Pancreas (tissue), 10 donors: Measurements from ENCODE around the gene SPTLC3. TPM values are rescaled to one million over a fixed set of nuclear protein-coding genes. Genes with fewer than 3 reads are reported as not detected.

ENCODE experiments used
- ATAC-seq, 4 donors: fragments of 200-7000 bp; cut with Tn5 transposase; one replicate each; pipeline versions ENCODE4 v1.8.0 to v1.9.1; 2020; ENCODE audit warnings: mild to moderate bottlenecking in 4 of 4, moderate library complexity in 4 of 4
- DNase-seq, 6 donors: peaks; one replicate each; pipeline ENCODE4 v3.0.0-alpha.2; 2020
- FAIRE-seq: peaks from 2 replicates; lab custom pipeline; 2012; peaks lifted over from hg19 to GRCh38; lab: Jason Lieb, UNC
- H3K27ac ChIP-seq, 4 donors: fragments of 200-600 bp; sonication (generic); 1 replicate in 3 of 4; 2 replicates in 1 of 4; pipeline versions ENCODE4 v1.5.0 to v1.8.0; 2020
- H3K27me3 ChIP-seq, 4 donors: fragments of 200-600 bp; one replicate each; pipeline ENCODE4 v1.8.0; 2021
- H3K36me3 ChIP-seq, 3 donors: fragments of 200-600 bp; sonication (generic) in 1 of 3; one replicate each; pipeline versions ENCODE4 v1.5.0 to v1.8.0; 2020 to 2021
- H3K4me1 ChIP-seq, 3 donors: fragments of 200-600 bp; one replicate each; pipeline ENCODE4 v1.8.0; 2021
- H3K4me3 ChIP-seq, 4 donors: fragments of 200-600 bp; sonication (generic) in 2 of 4; one replicate each; pipeline versions ENCODE4 v1.5.0 to v1.8.0; 2020 to 2021
- H3K9me3 ChIP-seq, 4 donors: fragments of 200-600 bp; one replicate each; pipeline ENCODE4 v1.8.0; 2021
- CTCF ChIP-seq, 4 donors: fragments of 200-600 bp; sonication (generic) in 3 of 4; IDR thresholded peaks; one replicate each; pipeline versions ENCODE4 v1.5.0 to v1.8.0; 2021; ENCODE audit warnings: antibody characterized with exemption in 4 of 4
- WGBS, 2 donors: extraction: QIAGEN DNeasy Blood & Tissue Kit; methylation state at CpG; one replicate each; pipeline ENCODE4 v1.1.7; 2013; 5-methylcytosine and 5-hydroxymethylcytosine counted together
- intact Hi-C, 3 donors: fragments of 100-400 bp; cut with DNase I; formaldehyde crosslinking; loops; one replicate each; pipeline versions ENCODE4 v1.11.1 to v1.14.2; 2022
- polyA plus RNA-seq, 2 donors: library from polyadenylated mRNA; stranded (reverse); fragments of 200-250 nt; gene quantifications; one replicate each; pipeline ENCODE4 v1.2.3, GENCODE V29; 2013
- total RNA-seq, 6 donors: library from RNA; stranded (reverse); fragmentation: NEBNext Ultra II Directional in 4 of 6; extraction: Animal tissue kit (Norgen Biotek cat#: 25700) in 4 of 6; gene quantifications; one replicate each; pipeline versions ENCODE4 v1.2.1 to v1.2.4, GENCODE V29; 2021 to 2023
- donor health status: healthy with polysubstance abuse.
- donor health status: DM: no; HTN: no; CAD: no; lungs with moderate emphysema.
- donor health status: DM: no; HTN: no; CAD: no.
- donor health status: control.
- donor health status: control.
- donor health status: Bipolar disorder and iron deficiency.
- donor health status: DM: yes; HTN: yes; CAD: no.
- donor health status: DM: no; HTN: no; CAD: no.
- donor health status: DM: no; HTN: no; CAD: no.
- donor health status: DM: yes; HTN: yes; CAD: no.

Gene SPTLC3
- total and polyA plus RNA-seq, 8 donors: 1.5 to 9.3 (median 4.4) TPM

- intact Hi-C loops: loop anchor here in 1 of 3 donors (5.0 to 10.0 kb wide), 2 partner anchors 187 to 435 kb away; no protein-coding TSS in a partner anchor
- DNase-seq (no peak), FAIRE-seq (no peak), ATAC-seq (no peak)
- TF ChIP-seq CTCF (IDR thresholded peaks at IDR 0.05): no peak
- no peak overlapping the region for H3K4me3 ChIP-seq
- H3K27me3 ChIP-seq: no peaks in the 10 kb centered on the region
- H3K9me3 ChIP-seq: no peaks in the 10 kb centered on the region
- WGBS, 2 donors: 83 to 85% methylated on average over 4 of the region's 4 CpGs
- no peak overlapping the region for H3K27ac ChIP-seq
- no peaks in the 10 kb centered on the region for H3K36me3 ChIP-seq
- no peaks in the 10 kb centered on the region for H3K4me1 ChIP-seq
Measured at GRCh38 chr20:13109658-13110057, 100.9 kb downstream of the SPTLC3 start.

DNA sequence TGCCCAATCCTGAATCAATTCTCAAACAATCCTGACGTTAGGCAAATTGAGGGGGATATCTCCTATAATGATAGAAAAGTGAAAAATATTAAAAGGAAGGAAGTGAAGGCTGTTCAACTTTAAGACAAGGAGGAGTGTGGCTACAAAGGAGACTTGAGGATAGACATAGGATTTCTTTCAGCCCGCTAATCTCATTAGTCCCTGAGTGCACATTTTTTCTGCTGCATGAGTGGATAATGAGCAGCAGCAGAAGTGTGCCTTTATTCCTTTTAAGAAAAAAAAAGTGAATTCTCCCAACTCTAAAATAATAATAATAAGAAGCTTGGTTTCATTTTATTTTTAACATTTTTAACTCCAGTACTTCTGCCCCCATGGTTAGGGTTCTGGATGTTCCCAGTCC lies 102.0 kb downstream of the SPTLC3 start:
- intact Hi-C loops: loop anchor here in 1 of 3 donors (10.0 kb wide), 1 partner anchor 434 kb away; no protein-coding TSS in a partner anchor
- no peak for TF ChIP-seq CTCF (IDR thresholded peaks at IDR 0.05)
- Histone ChIP-seq H3K4me3 (no peak overlapping the region), H3K36me3 (no peaks in the 10 kb centered on the region), H3K9me3 (no peaks in the 10 kb centered on the region), H3K4me1 (no peaks in the 10 kb centered on the region), H3K27me3 (no peaks in the 10 kb centered on the region), H3K27ac (no peak overlapping the region)
- 87 to 90% methylated on average over 2 of the region's 2 CpGs for WGBS, 2 donors
- FAIRE-seq (no peak), DNase-seq (no peak), ATAC-seq (no peak)

- Histone ChIP-seq H3K4me3 (no peak overlapping the region), H3K27ac (no peak overlapping the region), H3K27me3 (no peaks in the 10 kb centered on the region), H3K36me3 (no peaks in the 10 kb centered on the region), H3K9me3 (no peaks in the 10 kb centered on the region), H3K4me1 (no peaks in the 10 kb centered on the region)
- no peak for FAIRE-seq
- intact Hi-C loops: loop anchor here in 1 of 3 donors (10.0 kb wide), 1 partner anchor 433 kb away; no protein-coding TSS in a partner anchor
- peak; percentile 73 to 94 (median 80) for ATAC-seq
- peak in 1 of 6 donors; percentile 22 for DNase-seq
- no peak for TF ChIP-seq CTCF (IDR thresholded peaks at IDR 0.05)
- WGBS, 2 donors: 16 to 19% methylated on average over 5 of the region's 5 CpGs
Measured at GRCh38 chr20:13111249-13111911, 102.6 kb downstream of the SPTLC3 start.

DNA sequence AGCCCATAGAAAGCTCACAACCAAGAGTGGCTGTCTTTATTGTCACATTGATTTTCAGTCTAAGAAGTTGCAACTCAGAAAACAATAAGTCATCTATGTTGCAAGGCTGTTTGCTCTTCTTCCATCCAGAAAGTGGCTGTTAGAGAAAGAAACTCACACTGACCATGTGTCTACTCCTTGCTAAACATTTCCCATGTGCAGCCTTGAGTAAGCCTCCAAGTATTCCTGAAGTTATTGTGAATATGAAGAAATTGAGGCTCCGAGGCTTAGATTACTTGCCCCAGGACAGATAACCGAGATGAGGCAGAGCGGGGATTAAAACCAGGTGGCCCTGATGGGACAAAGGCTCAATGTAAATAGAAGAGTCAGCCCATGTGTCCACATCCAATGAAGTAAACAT lies 105.0 kb downstream of the SPTLC3 start:
- H3K27ac ChIP-seq: no peak overlapping the region
- no peaks in the 10 kb centered on the region for H3K4me1 ChIP-seq
- H3K36me3 ChIP-seq: no peaks in the 10 kb centered on the region
- 95 to 96% methylated on average over 3 of the region's 3 CpGs for WGBS, 2 donors
- FAIRE-seq: no peak
- no peak overlapping the region for H3K4me3 ChIP-seq
- no peaks in the 10 kb centered on the region for H3K27me3 ChIP-seq
- intact Hi-C loops: loop anchor here in 1 of 3 donors (10.0 kb wide), 1 partner anchor 431 kb away; no protein-coding TSS in a partner anchor
- no peak for TF ChIP-seq CTCF (IDR thresholded peaks at IDR 0.05)
- no peak for DNase-seq
- ATAC-seq: no peak
- H3K9me3 ChIP-seq: no peaks in the 10 kb centered on the region

DNA sequence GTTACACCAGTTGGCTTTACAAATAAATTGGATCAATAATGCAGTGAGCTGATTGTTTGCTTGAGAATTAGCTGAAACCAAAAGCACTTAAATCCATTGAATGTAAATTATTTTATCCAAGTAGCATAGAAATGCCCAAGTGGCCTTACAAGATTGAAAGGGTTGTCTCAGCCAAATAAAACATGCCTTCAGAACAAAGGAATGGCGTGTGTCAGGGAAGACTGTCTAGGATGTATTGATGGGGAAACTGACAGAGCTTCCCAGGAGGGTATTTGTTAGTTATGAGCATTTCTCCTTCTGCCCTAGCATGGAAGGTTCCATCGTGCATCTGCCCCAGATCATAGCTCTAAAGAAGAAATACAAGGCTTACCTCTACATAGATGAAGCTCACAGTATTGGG lies 108.4 kb downstream of the SPTLC3 start:
- ATAC-seq (no peak), FAIRE-seq (no peak), DNase-seq (no peak)
- WGBS, 2 donors: 57 to 86% methylated on average over 2 of the region's 2 CpGs
- Histone ChIP-seq H3K36me3 (no peaks in the 10 kb centered on the region), H3K4me1 (no peaks in the 10 kb centered on the region), H3K27ac (no peak overlapping the region), H3K27me3 (no peaks in the 10 kb centered on the region), H3K9me3 (no peaks in the 10 kb centered on the region), H3K4me3 (no peak overlapping the region)
- TF ChIP-seq CTCF (IDR thresholded peaks at IDR 0.05): no peak
- intact Hi-C loops: loop anchor here in 1 of 3 donors (10.0 kb wide), 1 partner anchor 428 kb away; no protein-coding TSS in a partner anchor
